GM12874 (cell line): Measurements from ENCODE around the gene B4GALT7.

Experiments
- CTCF ChIP-seq: IDR thresholded peaks from 2 replicates; pipeline ENCODE4 v1.5.1; 2011; ENCODE audit warnings: low read depth, mild to moderate bottlenecking, control low read depth, low read length, moderate library complexity; ENCODE audit not compliant: insufficient read depth

The B4GALT7 gene

GRCh38 chr5:177610770-177611445 lies 11.0 kb downstream of the B4GALT7 start:
- no peak for TF ChIP-seq CTCF

- TF ChIP-seq CTCF: no peak
Observed at GRCh38 chr5:177611446-177612214, 11.7 kb downstream of the B4GALT7 start.

- no peak for TF ChIP-seq CTCF
Observed at GRCh38 chr5:177612215-177612673, 12.3 kb downstream of the B4GALT7 start.

- no peak for TF ChIP-seq CTCF
Observed at GRCh38 chr5:177620560-177620959, 20.6 kb downstream of the B4GALT7 start.
